Thyroid gland (tissue), 4 donors: Measurements from ENCODE around the gene ERMARD.

Experiments used
- POLR2A ChIP-seq, 2 donors: fragments of 450-650 bp; IDR thresholded peaks; one replicate each; pipeline ENCODE4 v1.6.1; 2017; ENCODE audit warnings: antibody characterized with exemption in 2 of 2, mild to moderate bottlenecking in 2 of 2, moderate library complexity in 1 of 2
- TF ChIP-seq, protein P1 (sequence below), 6 experiments: fragments of 200-600 bp in 3 of 6; fragments of 450-650 bp in 3 of 6; sonication (generic) in 3 of 6; IDR thresholded peaks; one replicate each; pipeline ENCODE4 v1.5.1; 2016 to 2019; ENCODE audit warnings: antibody characterized with exemption in 6 of 6, mild to moderate bottlenecking in 2 of 6, inconsistent platforms in 1 of 6, moderate library complexity in 1 of 6

GRCh38 chr6:169782966-169783365 is 31.5 kb downstream of the ERMARD start:
- TF ChIP-seq, protein P1, sequence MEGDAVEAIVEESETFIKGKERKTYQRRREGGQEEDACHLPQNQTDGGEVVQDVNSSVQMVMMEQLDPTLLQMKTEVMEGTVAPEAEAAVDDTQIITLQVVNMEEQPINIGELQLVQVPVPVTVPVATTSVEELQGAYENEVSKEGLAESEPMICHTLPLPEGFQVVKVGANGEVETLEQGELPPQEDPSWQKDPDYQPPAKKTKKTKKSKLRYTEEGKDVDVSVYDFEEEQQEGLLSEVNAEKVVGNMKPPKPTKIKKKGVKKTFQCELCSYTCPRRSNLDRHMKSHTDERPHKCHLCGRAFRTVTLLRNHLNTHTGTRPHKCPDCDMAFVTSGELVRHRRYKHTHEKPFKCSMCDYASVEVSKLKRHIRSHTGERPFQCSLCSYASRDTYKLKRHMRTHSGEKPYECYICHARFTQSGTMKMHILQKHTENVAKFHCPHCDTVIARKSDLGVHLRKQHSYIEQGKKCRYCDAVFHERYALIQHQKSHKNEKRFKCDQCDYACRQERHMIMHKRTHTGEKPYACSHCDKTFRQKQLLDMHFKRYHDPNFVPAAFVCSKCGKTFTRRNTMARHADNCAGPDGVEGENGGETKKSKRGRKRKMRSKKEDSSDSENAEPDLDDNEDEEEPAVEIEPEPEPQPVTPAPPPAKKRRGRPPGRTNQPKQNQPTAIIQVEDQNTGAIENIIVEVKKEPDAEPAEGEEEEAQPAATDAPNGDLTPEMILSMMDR (IDR thresholded peaks at IDR 0.05) = no peak
- TF ChIP-seq POLR2A (IDR thresholded peaks at IDR 0.05) = no peak
